ENCODE results near the gene HSD17B12. TPM values are rescaled to one million over a fixed set of nuclear protein-coding genes. Genes with fewer than 3 reads are reported as not detected.

HSD17B12 gene
- polyA plus RNA-seq, 2 of the 4 experiments (the other 2 are of a cell fraction) = 102 to 103 TPM

DNA sequence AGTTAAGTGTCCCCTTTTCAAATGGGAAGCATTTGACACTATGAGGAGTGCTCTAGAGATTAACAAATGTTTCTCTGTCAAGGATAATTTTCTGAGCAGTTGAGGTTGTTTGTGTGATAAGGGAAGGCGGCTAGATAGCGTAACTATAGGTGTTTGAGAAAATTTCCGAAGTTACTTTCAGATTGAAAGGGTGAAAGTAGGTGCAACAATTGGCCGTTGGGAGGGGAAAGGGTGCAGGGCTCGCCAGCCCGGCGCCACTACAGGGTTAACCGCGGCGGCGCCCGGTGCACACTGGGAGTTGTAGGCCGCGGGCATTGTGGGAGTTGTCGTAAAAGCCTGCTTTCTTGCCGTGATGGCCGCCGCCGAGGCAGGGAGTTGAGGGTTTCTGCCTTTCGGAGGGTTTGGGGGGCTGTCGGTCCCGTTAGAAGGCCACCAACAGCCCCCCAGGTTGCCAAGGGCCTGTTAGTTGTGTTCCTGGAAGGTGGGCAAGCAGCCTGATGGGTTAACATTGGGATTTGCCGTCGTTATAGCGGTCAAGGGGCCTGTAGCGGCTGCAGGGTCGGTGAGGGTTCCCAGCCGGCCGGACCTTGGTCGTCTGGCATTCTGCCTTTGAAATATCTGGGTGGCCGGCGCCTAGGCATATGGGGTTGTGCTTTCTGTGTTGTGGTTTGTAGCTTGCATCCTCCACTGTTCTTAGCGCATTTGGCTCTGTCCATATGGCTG lies 36.5 kb upstream of the HSD17B12 start (continued):
- TF ChIP-seq, protein P1, sequence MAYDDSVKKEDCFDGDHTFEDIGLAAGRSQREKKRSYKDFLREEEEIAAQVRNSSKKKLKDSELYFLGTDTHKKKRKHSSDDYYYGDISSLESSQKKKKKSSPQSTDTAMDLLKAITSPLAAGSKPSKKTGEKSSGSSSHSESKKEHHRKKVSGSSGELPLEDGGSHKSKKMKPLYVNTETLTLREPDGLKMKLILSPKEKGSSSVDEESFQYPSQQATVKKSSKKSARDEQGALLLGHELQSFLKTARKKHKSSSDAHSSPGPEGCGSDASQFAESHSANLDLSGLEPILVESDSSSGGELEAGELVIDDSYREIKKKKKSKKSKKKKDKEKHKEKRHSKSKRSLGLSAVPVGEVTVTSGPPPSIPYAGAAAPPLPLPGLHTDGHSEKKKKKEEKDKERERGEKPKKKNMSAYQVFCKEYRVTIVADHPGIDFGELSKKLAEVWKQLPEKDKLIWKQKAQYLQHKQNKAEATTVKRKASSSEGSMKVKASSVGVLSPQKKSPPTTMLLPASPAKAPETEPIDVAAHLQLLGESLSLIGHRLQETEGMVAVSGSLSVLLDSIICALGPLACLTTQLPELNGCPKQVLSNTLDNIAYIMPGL (CRISPR knock-in tag; IDR thresholded peaks at IDR 0.05; ENCODE audit: borderline replicate concordance) = no peak
- TF ChIP-seq PHF8 (IDR thresholded peaks at IDR 0.05; ENCODE audit: borderline replicate concordance, low read depth) (peak; percentile 88; the same call in 1 of the 2 replicates), JUNB (IDR thresholded peaks at IDR 0.05) (no peak), EHF (CRISPR knock-in tag; IDR thresholded peaks at IDR 0.05) (0 out of 2 replicates have a peak, but pooled peaks have one; percentile 6), MAFK (IDR thresholded peaks at IDR 0.05; ENCODE audit: partially characterized antibody) (no peak), RNF2 (IDR thresholded peaks at IDR 0.05; ENCODE audit: borderline replicate concordance, low read depth) (no peak), FOXS1 (CRISPR knock-in tag; IDR thresholded peaks at IDR 0.05) (no peak), BHLHE40 (IDR thresholded peaks at IDR 0.05; ENCODE audit: low read depth, low read length) (no peak), CEBPB (IDR thresholded peaks at IDR 0.05) (no peak), HOXB13 (CRISPR knock-in tag; IDR thresholded peaks at IDR 0.05; ENCODE audit: low read depth) (no peak), RCOR1 (IDR thresholded peaks at IDR 0.05; ENCODE audit: low read depth, low read length) (no peak), MAZ (IDR thresholded peaks at IDR 0.05; ENCODE audit: borderline replicate concordance, low read depth, low read length) (no peak), EP300 (IDR thresholded peaks at IDR 0.05) (no peak), FOSL2 (IDR thresholded peaks at IDR 0.05) (no peak), FOSL2 (CRISPR knock-in tag; IDR thresholded peaks at IDR 0.05) (no peak), ZC3H11A (IDR thresholded peaks at IDR 0.05) (no peak), HEYL (CRISPR knock-in tag; IDR thresholded peaks at IDR 0.05) (no peak), SREBF2 (IDR thresholded peaks at IDR 0.05) (no peak), CHD4 (IDR thresholded peaks at IDR 0.05; ENCODE audit: borderline replicate concordance) (no peak)
- TF ChIP-seq, protein P2, sequence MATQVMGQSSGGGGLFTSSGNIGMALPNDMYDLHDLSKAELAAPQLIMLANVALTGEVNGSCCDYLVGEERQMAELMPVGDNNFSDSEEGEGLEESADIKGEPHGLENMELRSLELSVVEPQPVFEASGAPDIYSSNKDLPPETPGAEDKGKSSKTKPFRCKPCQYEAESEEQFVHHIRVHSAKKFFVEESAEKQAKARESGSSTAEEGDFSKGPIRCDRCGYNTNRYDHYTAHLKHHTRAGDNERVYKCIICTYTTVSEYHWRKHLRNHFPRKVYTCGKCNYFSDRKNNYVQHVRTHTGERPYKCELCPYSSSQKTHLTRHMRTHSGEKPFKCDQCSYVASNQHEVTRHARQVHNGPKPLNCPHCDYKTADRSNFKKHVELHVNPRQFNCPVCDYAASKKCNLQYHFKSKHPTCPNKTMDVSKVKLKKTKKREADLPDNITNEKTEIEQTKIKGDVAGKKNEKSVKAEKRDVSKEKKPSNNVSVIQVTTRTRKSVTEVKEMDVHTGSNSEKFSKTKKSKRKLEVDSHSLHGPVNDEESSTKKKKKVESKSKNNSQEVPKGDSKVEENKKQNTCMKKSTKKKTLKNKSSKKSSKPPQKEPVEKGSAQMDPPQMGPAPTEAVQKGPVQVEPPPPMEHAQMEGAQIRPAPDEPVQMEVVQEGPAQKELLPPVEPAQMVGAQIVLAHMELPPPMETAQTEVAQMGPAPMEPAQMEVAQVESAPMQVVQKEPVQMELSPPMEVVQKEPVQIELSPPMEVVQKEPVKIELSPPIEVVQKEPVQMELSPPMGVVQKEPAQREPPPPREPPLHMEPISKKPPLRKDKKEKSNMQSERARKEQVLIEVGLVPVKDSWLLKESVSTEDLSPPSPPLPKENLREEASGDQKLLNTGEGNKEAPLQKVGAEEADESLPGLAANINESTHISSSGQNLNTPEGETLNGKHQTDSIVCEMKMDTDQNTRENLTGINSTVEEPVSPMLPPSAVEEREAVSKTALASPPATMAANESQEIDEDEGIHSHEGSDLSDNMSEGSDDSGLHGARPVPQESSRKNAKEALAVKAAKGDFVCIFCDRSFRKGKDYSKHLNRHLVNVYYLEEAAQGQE (IDR thresholded peaks at IDR 0.05) = no peak
- TF ChIP-seq, protein P3, sequence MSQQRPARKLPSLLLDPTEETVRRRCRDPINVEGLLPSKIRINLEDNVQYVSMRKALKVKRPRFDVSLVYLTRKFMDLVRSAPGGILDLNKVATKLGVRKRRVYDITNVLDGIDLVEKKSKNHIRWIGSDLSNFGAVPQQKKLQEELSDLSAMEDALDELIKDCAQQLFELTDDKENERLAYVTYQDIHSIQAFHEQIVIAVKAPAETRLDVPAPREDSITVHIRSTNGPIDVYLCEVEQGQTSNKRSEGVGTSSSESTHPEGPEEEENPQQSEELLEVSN (IDR thresholded peaks at IDR 0.05; ENCODE audit: borderline replicate concordance, low read depth) = no peak

DNA sequence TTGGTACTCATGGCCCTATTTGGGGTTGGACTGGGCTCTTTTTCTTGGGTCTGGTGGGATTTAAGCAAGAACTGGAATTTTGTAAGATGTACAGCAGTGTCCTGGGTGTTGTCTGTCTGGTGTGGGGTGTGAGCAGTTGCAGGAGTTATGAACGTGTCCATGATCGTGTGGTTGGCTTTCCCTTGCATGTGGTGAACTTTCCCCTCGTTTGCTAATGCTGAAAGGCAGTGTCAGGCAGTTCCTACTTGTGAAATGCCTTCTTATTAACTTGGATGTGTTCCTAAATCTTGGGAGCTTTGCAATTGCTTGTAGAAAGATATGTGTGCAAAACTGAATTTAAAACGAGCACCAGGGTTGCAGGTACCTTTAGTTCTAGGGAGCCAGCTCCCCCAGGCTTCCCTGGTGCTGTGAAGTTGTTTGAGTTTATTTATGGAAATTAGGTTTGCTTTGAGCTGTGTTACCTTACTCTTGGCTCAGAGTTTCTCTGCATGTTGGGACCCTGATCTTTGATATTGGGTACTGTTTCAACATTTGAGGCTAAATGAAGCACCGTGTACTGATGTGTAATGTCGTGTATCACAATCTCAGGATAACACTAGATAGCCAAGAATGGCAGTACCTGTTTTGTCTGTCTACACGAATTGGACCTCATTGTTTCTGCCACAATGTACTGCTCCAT lies 35.8 kb upstream of the HSD17B12 start:
- ATAC-seq = peak; percentile 30 to 39; a peak in 3 of 6 replicates
- Histone ChIP-seq H3K4me1 (peaks cover 8% of the 10 kb centered on the region; the same call in 1 of the 3 replicates), H3K4me2 (peak overlapping the region; percentile 86), H3K4me3 (peak overlapping the region; percentile 64), H3K27ac (peak overlapping the region; percentile 71 to 87), H3K9me3 (no peaks in the 10 kb centered on the region)
- POLR2A ChIA-PET = no interaction called here
- TF ChIP-seq CBX2 (IDR thresholded peaks at IDR 0.05; ENCODE audit: borderline replicate concordance, low read depth) = no peak
- TF ChIP-seq, protein P4, sequence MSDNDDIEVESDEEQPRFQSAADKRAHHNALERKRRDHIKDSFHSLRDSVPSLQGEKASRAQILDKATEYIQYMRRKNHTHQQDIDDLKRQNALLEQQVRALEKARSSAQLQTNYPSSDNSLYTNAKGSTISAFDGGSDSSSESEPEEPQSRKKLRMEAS (IDR thresholded peaks at IDR 0.05) = no peak
- TF ChIP-seq JUN (IDR thresholded peaks at IDR 0.05) = no peak
- TF ChIP-seq HOXB13 (CRISPR knock-in tag; IDR thresholded peaks at IDR 0.05; ENCODE audit: low read depth) = no peak
- TF ChIP-seq KDM5A (IDR thresholded peaks at IDR 0.05) = no peak
- TF ChIP-seq RARB (CRISPR knock-in tag; IDR thresholded peaks at IDR 0.05) = no peak
- TF ChIP-seq RNF2 (IDR thresholded peaks at IDR 0.05; ENCODE audit: borderline replicate concordance, low read depth) = no peak
- TF ChIP-seq, protein P5, sequence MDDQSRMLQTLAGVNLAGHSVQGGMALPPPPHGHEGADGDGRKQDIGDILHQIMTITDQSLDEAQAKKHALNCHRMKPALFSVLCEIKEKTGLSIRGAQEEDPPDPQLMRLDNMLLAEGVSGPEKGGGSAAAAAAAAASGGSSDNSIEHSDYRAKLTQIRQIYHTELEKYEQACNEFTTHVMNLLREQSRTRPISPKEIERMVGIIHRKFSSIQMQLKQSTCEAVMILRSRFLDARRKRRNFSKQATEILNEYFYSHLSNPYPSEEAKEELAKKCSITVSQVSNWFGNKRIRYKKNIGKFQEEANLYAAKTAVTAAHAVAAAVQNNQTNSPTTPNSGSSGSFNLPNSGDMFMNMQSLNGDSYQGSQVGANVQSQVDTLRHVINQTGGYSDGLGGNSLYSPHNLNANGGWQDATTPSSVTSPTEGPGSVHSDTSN (IDR thresholded peaks at IDR 0.05) = no peak
- no peak for FAIRE-seq
- WGBS (ENCODE audit: missing lambda C conversion rate) = 30% methylated on average over 7 of the region's 7 CpGs
- CTCF ChIA-PET = interaction anchor here (1.2 to 1.4 kb wide), 2 partner anchors 15 to 207 kb away, joined by 3 read pairs; no protein-coding TSS in a partner anchor
- no peak for DNase-seq (ENCODE audit: low read depth in 1 of 2, low spot score in 1 of 2)

Data from A549 (cell line).